WTC11 (cell line): Measurements from ENCODE around the gene ATL1. TPM values are rescaled to one million over a fixed set of nuclear protein-coding genes. Genes with fewer than 3 reads are reported as not detected.

Source experiments
- AFF4 ChIP-seq: sonication (generic); formaldehyde crosslinking; IDR thresholded peaks from 2 replicates; pipeline ENCODE4 v1.8.1; 2023; ENCODE audit warnings: mild to moderate bottlenecking, missing genetic modification reagents, borderline replicate concordance
- CBFB ChIP-seq: sonication (generic); formaldehyde crosslinking; IDR thresholded peaks from 2 replicates; pipeline ENCODE4 v1.8.1; 2022; ENCODE audit warnings: mild to moderate bottlenecking, low read depth, missing genetic modification reagents
- ERG ChIP-seq: fragments of 250-450 bp; sonication (Bioruptor Pico); IDR thresholded peaks from 2 replicates; pipeline ENCODE4 v1.8.0; 2021; ENCODE audit warnings: mild to moderate bottlenecking
- FOXJ3 ChIP-seq: sonication (generic); formaldehyde crosslinking; IDR thresholded peaks from 2 replicates; pipeline ENCODE4 v1.9.0; 2021; ENCODE audit warnings: missing genetic modification reagents, mild to moderate bottlenecking, borderline replicate concordance
- FOXK1 ChIP-seq: sonication (generic); formaldehyde crosslinking; IDR thresholded peaks from 2 replicates; pipeline ENCODE4 v1.8.0; 2022; ENCODE audit warnings: mild to moderate bottlenecking, moderate library complexity, missing genetic modification reagents
- GTF2I ChIP-seq: fragments of 250-450 bp; sonication (Bioruptor Pico); conservative IDR thresholded peaks from 2 replicates; pipeline ENCODE4 v1.4.0; 2021; ENCODE audit warnings: mild to moderate bottlenecking
- JAZF1 ChIP-seq: fragments of 250-450 bp; sonication (Bioruptor Pico); IDR thresholded peaks from 2 replicates; pipeline ENCODE4 v1.9.0; 2021; ENCODE audit warnings: moderate library complexity, mild to moderate bottlenecking, inconsistent platforms
- MYBL2 ChIP-seq: sonication (generic); formaldehyde crosslinking; IDR thresholded peaks from 2 replicates; pipeline ENCODE4 v1.8.1; 2023; ENCODE audit warnings: mild to moderate bottlenecking, moderate library complexity, missing genetic modification reagents
- OVOL2 ChIP-seq: fragments of 250-450 bp; sonication (Bioruptor Pico); IDR thresholded peaks from 2 replicates; pipeline ENCODE4 v1.9.0; 2021; ENCODE audit warnings: mild to moderate bottlenecking, borderline replicate concordance
- RELA ChIP-seq: sonication (generic); formaldehyde crosslinking; IDR thresholded peaks from 2 replicates; pipeline ENCODE4 v1.8.1; 2022; ENCODE audit warnings: missing genetic modification reagents, mild to moderate bottlenecking, borderline replicate concordance
- SMAD4 ChIP-seq: sonication (generic); formaldehyde crosslinking; IDR thresholded peaks from 2 replicates; pipeline ENCODE4 v1.8.0; 2022; ENCODE audit warnings: mild to moderate bottlenecking, missing genetic modification reagents
- TEAD1 ChIP-seq: sonication (generic); formaldehyde crosslinking; IDR thresholded peaks from 2 replicates; pipeline ENCODE4 v1.8.0; 2022; ENCODE audit warnings: mild to moderate bottlenecking, missing genetic modification reagents
- ZBTB43 ChIP-seq: sonication (generic); formaldehyde crosslinking; IDR thresholded peaks from 2 replicates; pipeline ENCODE4 v1.8.1; 2023; ENCODE audit warnings: mild to moderate bottlenecking, missing genetic modification reagents
- ZNF121 ChIP-seq: sonication (generic); formaldehyde crosslinking; IDR thresholded peaks from 2 replicates; pipeline ENCODE4 v1.8.0; 2023; ENCODE audit warnings: missing genetic modification reagents
- ZNF219 ChIP-seq: sonication (generic); formaldehyde crosslinking; IDR thresholded peaks from 2 replicates; pipeline ENCODE4 v1.8.0; 2023; ENCODE audit warnings: missing genetic modification reagents, mild to moderate bottlenecking, borderline replicate concordance
- ZNF232 ChIP-seq: sonication (generic); formaldehyde crosslinking; IDR thresholded peaks from 2 replicates; pipeline ENCODE4 v1.8.0; 2022; ENCODE audit warnings: mild to moderate bottlenecking, missing genetic modification reagents
- ZNF263 ChIP-seq: sonication (generic); formaldehyde crosslinking; IDR thresholded peaks from 2 replicates; pipeline ENCODE4 v1.8.1; 2022; ENCODE audit warnings: low read depth, mild to moderate bottlenecking, moderate library complexity, missing genetic modification reagents
- ZNF416 ChIP-seq: fragments of 250-450 bp; sonication (Bioruptor Pico); IDR thresholded peaks from 2 replicates; pipeline ENCODE4 v1.9.0; 2021; ENCODE audit warnings: mild to moderate bottlenecking, inconsistent platforms
- ZNF423 ChIP-seq: fragments of 250-450 bp; sonication (Bioruptor Pico); IDR thresholded peaks from 2 replicates; pipeline ENCODE4 v2.1.2; 2022; ENCODE audit warnings: mild to moderate bottlenecking, moderate library complexity
- ZNF512 ChIP-seq: sonication (generic); formaldehyde crosslinking; IDR thresholded peaks from 2 replicates; pipeline ENCODE4 v1.8.1; 2022; ENCODE audit warnings: missing genetic modification reagents, borderline replicate concordance
- total RNA-seq: library from RNA; stranded (reverse); gene quantifications from 3 replicates; pipeline ENCODE4 v1.2.3, GENCODE V29; 2021
- TF ChIP-seq, protein P1 (sequence below): fragments of 250-450 bp; sonication (Bioruptor Pico); IDR thresholded peaks from 2 replicates; pipeline ENCODE4 v1.9.0; 2021; ENCODE audit warnings: mild to moderate bottlenecking
- TF ChIP-seq, protein P2 (sequence below): fragments of 250-450 bp; sonication (Bioruptor Pico); IDR thresholded peaks from 2 replicates; pipeline ENCODE4 v2.1.2; 2022; ENCODE audit warnings: mild to moderate bottlenecking, moderate library complexity
- TF ChIP-seq, protein P3 (sequence below): sonication (generic); formaldehyde crosslinking; IDR thresholded peaks from 2 replicates; pipeline ENCODE4 v1.8.1; 2022; ENCODE audit warnings: low read depth, missing genetic modification reagents, borderline replicate concordance
- TF ChIP-seq, protein P4 (sequence below): sonication (generic); formaldehyde crosslinking; conservative IDR thresholded peaks from 2 replicates; pipeline ENCODE4 v1.8.1; 2022; ENCODE audit warnings: mild to moderate bottlenecking, missing genetic modification reagents

The ATL1 gene
- total RNA-seq, 1 experiment from 2014 or later = 3.7 TPM

GRCh38 chr14:50667996-50668825 is 108.3 kb downstream of the ATL1 start, which contains the start of gene SAV1 (continued):
- TF ChIP-seq FOXK1 (CRISPR knock-in tag) (peak; percentile 81), JAZF1 (CRISPR knock-in tag) (no peak), ZBTB43 (CRISPR knock-in tag) (peak; percentile 76; the same call in 1 of the 2 replicates), RELA (CRISPR knock-in tag) (no peak), FOXJ3 (CRISPR knock-in tag) (no peak), OVOL2 (CRISPR knock-in tag) (no peak), ERG (no peak), MYBL2 (CRISPR knock-in tag) (peak; percentile 88), ZNF416 (CRISPR knock-in tag) (no peak), ZNF232 (CRISPR knock-in tag) (0 out of 2 replicates have a peak, but pooled peaks have one; percentile 36), ZNF219 (no peak), GTF2I (CRISPR knock-in tag) (no peak), TEAD1 (0 out of 2 replicates have a peak, but pooled peaks have one; percentile 60), ZNF263 (CRISPR knock-in tag) (no peak), ZNF512 (CRISPR knock-in tag) (no peak), CBFB (CRISPR knock-in tag) (peak; percentile 91), SMAD4 (CRISPR knock-in tag) (no peak), ZNF423 (CRISPR knock-in tag) (no peak), AFF4 (peak; percentile 78; the same call in 1 of the 2 replicates), ZNF121 (CRISPR knock-in tag) (no peak)
- TF ChIP-seq, protein P1, sequence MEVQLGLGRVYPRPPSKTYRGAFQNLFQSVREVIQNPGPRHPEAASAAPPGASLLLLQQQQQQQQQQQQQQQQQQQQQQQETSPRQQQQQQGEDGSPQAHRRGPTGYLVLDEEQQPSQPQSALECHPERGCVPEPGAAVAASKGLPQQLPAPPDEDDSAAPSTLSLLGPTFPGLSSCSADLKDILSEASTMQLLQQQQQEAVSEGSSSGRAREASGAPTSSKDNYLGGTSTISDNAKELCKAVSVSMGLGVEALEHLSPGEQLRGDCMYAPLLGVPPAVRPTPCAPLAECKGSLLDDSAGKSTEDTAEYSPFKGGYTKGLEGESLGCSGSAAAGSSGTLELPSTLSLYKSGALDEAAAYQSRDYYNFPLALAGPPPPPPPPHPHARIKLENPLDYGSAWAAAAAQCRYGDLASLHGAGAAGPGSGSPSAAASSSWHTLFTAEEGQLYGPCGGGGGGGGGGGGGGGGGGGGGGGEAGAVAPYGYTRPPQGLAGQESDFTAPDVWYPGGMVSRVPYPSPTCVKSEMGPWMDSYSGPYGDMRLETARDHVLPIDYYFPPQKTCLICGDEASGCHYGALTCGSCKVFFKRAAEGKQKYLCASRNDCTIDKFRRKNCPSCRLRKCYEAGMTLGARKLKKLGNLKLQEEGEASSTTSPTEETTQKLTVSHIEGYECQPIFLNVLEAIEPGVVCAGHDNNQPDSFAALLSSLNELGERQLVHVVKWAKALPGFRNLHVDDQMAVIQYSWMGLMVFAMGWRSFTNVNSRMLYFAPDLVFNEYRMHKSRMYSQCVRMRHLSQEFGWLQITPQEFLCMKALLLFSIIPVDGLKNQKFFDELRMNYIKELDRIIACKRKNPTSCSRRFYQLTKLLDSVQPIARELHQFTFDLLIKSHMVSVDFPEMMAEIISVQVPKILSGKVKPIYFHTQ (CRISPR knock-in tag) = peak; percentile 71; the same call in 1 of the 2 replicates
- TF ChIP-seq, protein P2, sequence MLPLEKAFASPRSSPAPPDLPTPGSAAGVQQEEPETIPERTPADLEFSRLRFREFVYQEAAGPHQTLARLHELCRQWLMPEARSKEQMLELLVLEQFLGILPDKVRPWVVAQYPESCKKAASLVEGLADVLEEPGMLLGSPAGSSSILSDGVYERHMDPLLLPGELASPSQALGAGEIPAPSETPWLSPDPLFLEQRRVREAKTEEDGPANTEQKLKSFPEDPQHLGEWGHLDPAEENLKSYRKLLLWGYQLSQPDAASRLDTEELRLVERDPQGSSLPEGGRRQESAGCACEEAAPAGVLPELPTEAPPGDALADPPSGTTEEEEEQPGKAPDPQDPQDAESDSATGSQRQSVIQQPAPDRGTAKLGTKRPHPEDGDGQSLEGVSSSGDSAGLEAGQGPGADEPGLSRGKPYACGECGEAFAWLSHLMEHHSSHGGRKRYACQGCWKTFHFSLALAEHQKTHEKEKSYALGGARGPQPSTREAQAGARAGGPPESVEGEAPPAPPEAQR = no peak
- TF ChIP-seq, protein P3, sequence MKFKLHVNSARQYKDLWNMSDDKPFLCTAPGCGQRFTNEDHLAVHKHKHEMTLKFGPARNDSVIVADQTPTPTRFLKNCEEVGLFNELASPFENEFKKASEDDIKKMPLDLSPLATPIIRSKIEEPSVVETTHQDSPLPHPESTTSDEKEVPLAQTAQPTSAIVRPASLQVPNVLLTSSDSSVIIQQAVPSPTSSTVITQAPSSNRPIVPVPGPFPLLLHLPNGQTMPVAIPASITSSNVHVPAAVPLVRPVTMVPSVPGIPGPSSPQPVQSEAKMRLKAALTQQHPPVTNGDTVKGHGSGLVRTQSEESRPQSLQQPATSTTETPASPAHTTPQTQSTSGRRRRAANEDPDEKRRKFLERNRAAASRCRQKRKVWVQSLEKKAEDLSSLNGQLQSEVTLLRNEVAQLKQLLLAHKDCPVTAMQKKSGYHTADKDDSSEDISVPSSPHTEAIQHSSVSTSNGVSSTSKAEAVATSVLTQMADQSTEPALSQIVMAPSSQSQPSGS (CRISPR knock-in tag) = no peak
- TF ChIP-seq, protein P4, sequence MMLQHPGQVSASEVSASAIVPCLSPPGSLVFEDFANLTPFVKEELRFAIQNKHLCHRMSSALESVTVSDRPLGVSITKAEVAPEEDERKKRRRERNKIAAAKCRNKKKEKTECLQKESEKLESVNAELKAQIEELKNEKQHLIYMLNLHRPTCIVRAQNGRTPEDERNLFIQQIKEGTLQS (CRISPR knock-in tag) = no peak
